GM19239 (cell line): Measurements from ENCODE around the gene SNRNP27.

Source experiments
- DNase-seq: peaks from one replicate; pipeline ENCODE4 v3.0.0; 2011; ENCODE audit warnings: low spot score; ENCODE audit not compliant: insufficient read length
- FAIRE-seq: peaks from 2 replicates; lab custom pipeline; 2011; peaks lifted over from hg19 to GRCh38; lab: Jason Lieb, UNC

Gene SNRNP27

GRCh38 chr2:69914950-69915945 lies 21.5 kb downstream of the SNRNP27 start, which contains the start of gene MXD1:
Gene MXD1 (plus strand): TSS chr2:69915109. CDS start chr2:69915331, 222 bp downstream.
- FAIRE-seq = no peak
- DNase-seq = peak; percentile 89

GRCh38 chr2:69916106-69916505 lies 22.4 kb downstream of the SNRNP27 start:
- DNase-seq = no peak
- no peak for FAIRE-seq

- no peak for DNase-seq
- no peak for FAIRE-seq
Observed at GRCh38 chr2:69917852-69918251, 24.1 kb downstream of the SNRNP27 start.

DNA sequence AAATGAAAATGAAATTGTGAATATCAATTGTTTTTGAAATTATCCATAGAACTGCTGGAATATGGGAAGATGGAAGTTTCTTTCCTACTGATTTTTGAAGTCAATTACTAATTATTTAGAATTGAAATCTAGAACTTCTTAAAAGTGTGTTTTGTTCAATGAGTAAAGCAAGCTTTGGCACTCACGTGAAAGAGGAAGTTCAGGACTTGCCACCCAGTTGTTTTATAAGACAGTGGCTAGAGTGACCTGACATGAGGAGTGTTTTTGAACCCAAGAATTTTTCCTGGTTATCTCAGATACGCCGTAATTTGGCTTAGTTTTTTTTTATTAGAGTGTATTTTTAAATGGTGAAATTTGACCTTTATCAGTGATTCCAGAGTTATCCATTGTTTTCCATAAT lies 24.6 kb downstream of the SNRNP27 start:
- FAIRE-seq (peak; percentile 51), DNase-seq (no peak)

GRCh38 chr2:69923116-69923515 lies 29.4 kb downstream of the SNRNP27 start:
- FAIRE-seq (no peak), DNase-seq (no peak)

DNA sequence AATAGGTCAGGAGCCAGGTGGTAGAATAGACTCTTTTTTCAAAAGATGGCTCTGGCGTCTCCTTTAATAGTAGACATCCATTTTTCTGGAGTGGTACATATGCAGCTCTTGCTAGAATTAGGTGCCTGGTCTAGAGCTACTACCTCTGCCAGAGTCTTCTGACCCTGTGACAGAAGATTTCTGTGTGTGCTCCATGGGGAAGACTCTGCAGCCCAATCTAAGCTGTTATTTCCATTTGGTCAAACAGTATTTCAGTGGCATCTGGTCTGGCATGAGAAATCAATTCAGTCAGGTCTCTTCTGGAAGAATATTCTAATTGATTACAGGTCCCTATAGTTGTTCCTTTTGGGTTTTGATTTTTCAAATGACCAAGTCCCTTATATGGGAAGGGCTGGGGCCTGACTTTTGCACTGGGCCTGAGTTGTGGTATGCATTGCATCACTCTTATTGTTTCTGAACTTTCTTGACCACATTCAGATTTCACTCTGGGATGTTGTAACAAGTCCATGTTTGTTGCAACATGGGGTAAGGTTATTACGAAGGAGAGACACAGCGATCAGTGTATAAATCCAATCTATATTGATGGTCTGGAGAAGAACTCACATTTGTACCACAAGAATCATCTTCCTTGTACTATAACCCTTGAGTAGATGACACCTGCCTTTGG lies 33.2 kb downstream of the SNRNP27 start:
- no peak for DNase-seq

DNA sequence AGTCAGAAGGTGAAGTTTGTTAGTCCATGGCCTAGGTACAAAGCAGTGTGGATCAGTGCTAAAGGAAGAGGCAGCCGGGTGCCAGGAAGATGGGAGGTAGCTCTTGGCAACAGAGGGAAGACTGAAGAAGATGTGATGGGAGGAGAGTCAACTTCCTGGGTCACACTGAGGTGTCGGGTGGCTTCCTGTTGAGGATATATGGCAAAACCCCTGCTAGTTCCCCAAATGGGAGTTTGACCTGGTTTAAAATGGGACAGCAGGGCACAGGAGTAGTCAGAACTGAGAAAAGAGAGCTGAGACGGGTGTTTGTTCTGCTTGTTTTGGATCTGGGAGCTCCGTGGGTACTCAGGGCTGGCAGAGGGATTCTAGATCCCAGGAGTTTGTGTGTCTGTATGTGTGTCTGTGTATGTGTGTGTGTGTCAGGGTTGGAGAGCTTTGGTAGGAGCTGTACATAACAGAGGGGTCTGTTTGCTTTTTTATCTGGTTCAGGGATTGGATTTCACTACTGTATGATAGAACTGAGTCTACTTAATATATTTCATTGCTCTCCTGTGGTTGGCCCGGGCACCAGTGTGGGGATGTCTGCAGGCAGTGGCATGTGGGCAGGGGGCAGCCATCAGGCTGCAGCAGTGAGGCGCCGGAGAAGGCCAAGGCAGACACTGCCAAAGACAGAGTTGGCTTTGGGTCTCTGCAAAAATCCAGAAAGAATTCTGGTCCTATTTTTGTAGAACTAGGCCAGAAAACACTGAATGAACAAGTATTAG lies 38.3 kb downstream of the SNRNP27 start:
- FAIRE-seq (no peak), DNase-seq (no peak)

More for the DNA sequence above, 33.2 kb downstream of the SNRNP27 start:
- FAIRE-seq = no peak

DNA sequence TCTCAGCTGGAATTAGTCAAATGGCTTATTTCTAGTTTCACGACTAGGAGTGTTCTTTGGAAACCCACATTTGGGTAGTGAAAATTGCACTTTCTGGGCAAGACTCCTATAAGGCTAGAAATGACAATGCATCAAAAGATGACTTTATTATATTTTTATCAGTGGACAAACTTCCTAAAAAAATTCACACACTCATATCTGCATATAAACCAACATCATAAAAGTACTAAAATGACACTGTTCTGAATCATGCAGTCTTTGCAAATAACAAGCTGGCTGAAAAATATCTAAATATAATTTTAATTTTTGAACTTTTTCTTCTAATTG lies 38.8 kb downstream of the SNRNP27 start:
- FAIRE-seq = no peak
- no peak for DNase-seq

DNA sequence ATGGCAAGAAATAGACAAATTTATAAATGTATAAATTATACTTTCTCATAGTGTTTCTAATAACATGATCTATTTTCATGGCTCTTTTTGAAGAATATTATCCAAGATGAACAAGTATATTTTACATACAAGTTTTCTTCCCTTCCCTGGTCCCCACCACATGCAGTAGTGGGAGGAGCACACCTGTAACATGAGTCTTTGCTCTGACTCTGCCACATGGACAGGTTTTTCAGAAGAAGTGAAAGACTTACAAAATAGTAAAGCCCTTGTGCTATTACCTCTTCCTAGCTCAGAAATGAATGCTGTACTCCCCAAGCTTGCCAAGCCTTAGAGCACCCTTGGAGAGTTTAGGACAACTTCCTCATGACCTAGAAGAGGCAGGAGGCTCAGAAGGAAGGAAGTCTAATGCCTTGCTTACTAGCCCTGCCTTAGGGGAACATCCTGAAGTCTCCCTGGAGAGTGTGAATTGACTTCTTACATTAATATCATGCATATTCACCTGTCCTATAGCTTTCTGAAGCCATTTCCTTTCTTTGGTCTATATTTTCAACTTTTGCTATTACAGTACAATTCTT lies 39.6 kb downstream of the SNRNP27 start:
- FAIRE-seq (peak; percentile 33), DNase-seq (no peak)

DNA sequence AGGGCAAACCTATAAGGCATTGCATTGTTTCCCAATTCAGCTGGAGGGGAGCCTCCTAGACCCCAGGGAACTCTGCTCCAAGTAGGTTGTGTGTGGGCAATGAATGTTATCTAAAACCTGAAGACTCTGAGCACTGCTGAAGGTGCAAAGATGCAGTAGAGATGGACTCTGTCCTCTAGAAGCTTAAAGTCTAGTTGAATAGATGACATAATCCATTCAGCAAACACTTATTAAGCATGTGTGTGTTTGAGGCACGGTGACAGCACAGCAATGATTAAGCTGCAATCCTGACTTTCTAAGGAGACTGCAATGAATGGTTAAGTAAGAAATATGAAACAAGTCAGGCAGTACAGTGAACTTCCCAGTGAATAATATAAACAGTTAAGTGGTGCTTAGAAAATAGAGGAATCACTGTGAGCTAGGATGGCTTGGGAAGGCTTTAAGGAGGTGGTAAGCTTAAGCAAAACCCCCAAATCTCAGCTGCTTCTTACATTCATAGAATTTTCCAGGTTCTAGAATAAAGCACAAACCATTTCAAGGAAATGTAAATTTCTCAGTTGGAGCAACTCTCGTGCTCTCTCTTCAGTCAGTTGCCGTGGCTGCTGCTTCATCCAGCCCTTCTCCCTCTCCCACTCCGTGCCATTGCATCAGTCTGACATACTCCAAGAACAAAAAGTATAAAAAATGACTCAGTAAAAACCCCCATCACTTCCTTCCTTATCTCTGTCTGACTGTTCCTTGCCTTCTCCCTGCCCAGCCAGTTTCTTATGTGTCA lies 40.3 kb downstream of the SNRNP27 start:
- DNase-seq (no peak), FAIRE-seq (no peak)

DNA sequence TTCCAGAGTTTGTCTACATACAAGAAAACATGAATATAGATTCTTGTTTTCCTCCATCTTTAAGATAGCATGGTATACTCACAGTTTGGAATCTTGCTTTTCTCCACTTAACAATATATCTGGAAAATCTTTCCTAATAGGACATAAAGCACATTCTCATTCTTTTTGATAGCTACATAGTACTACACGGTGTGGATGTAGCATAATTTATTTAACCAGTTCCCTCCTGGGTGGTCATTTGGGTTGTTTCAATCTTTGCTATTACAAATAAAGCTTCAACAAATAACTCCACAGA lies 40.8 kb downstream of the SNRNP27 start:
- DNase-seq (no peak), FAIRE-seq (no peak)

DNA sequence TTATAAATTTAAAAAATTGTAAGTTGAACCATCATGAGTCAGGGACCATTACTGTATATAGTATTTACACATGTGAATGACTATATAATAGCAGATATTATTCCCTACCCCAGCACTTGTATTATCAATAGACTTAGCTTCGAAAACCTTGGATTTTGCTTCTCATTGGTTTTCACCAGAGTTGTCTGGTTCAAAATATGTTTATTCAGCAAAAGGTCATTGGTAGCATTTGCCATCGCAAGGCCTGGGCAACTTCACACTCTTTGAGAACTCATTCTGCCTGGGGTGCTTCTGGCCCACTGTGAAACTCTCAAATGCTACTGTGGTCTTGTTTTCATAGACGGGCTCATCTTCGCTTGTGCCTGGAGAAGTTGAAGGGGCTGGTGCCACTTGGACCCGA lies 41.3 kb downstream of the SNRNP27 start:
- FAIRE-seq (no peak), DNase-seq (no peak)

GRCh38 chr2:69936906-69937305 lies 43.1 kb downstream of the SNRNP27 start:
- no peak for FAIRE-seq
- no peak for DNase-seq

DNA sequence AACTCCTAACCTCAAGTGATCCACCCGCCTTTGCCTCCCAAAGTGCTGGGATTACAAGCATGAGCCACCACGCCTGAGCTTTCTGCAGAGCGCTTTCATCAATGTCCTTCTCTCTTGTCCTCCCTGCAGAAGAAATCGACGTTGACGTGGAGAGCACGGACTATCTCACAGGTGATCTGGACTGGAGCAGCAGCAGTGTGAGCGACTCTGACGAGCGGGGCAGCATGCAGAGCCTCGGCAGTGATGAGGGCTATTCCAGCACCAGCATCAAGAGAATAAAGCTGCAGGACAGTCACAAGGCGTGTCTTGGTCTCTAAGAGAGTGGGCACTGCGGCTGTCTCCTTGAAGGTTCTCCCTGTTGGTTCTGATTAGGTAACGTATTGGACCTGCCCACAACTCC lies 44.2 kb downstream of the SNRNP27 start:
- no peak for DNase-seq
- no peak for FAIRE-seq

DNA sequence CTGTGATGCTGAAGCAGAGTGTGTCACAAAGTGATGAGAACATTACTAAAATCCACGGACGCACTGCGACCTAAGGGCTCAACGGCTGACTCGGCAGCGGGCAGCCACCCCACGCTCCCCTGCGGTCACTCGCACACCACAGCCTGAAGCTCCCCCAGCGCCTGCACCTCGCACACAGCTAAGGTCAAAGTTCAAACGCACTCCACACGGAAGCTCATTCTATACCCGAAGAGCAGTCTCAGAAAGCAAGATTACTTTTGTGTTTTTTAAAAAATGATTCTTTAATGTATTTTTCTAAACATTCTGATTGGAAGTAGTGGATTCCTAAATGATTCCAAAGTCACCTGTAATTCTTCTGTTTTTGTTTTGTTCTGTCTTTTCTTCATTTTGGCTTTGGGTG lies 46.0 kb downstream of the SNRNP27 start:
- FAIRE-seq (no peak), DNase-seq (no peak)

- FAIRE-seq (no peak), DNase-seq (no peak)
Observed at GRCh38 chr2:69940691-69941090, 46.9 kb downstream of the SNRNP27 start.

GRCh38 chr2:69943000-69943842 lies 49.5 kb downstream of the SNRNP27 start:
- FAIRE-seq (no peak), DNase-seq (no peak)

DNA sequence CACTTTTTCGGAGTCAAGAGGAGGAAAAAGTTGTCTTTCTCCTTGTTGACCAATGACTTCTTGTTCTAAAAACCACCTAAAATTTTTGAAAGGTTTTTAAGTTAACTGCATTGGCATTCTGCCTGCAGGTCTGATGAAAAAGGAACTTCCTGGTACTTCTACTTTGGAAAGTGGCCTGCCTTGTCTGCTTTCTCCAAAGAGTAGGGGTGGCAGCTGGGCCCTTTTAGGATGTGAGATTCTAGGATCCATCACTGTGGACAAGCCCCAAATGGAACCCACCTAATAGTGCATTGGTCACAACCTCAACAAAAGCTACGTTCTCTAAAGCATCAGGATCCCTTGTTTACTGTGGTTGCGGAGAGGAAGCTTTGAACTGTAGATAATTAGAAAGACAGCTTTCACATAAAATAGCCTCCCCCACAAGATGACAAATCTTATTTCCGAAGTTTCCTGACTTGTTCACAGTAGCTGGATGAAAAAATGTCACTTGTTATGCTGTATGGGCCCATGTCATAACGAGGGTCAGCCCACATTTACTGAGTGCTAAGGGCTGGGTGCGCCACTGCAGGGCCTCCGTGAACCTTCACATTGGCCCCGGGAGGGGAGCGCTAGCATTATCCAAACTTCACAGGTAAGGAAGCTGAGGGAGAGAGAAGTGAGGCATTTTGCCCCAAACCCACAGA lies 50.2 kb downstream of the SNRNP27 start:
- no peak for FAIRE-seq
- DNase-seq = no peak
